HepG2 (cell line): Measurements from ENCODE around the gene NUBP1. TPM values are rescaled to one million over a fixed set of nuclear protein-coding genes. Genes with fewer than 3 reads are reported as not detected.

Source experiments
- ARHGAP35 ChIP-seq: sonication (generic); formaldehyde crosslinking; IDR thresholded peaks from 2 replicates; pipeline ENCODE4 v1.9.0; 2022; ENCODE audit warnings: mild to moderate bottlenecking, inconsistent platforms, moderate library complexity, missing genetic modification reagents, borderline replicate concordance
- ASH2L ChIP-seq: fragments of 300-600, 200-600 bp; sonication (generic); IDR thresholded peaks from 2 replicates; pipeline ENCODE4 v1.7.0; 2017; ENCODE audit warnings: low read depth, mild to moderate bottlenecking, moderate library complexity, mixed read lengths, low read length; ENCODE audit not compliant: insufficient read length
- CREBL2 ChIP-seq: sonication (generic); formaldehyde crosslinking; IDR thresholded peaks from 2 replicates; pipeline ENCODE4 v1.8.1; 2023; ENCODE audit warnings: missing genetic modification reagents, mild to moderate bottlenecking, borderline replicate concordance
- FOXK1 ChIP-seq: sonication (generic); formaldehyde crosslinking; IDR thresholded peaks from 2 replicates; pipeline ENCODE4 v1.4.0; 2020; ENCODE audit warnings: low read depth, missing genetic modification reagents, borderline replicate concordance
- IRF1 ChIP-seq: sonication (generic); formaldehyde crosslinking; IDR thresholded peaks from 2 replicates; pipeline ENCODE4 v1.4.0; 2020; ENCODE audit warnings: low read depth, mild to moderate bottlenecking, missing genetic modification reagents
- KMT2A ChIP-seq: sonication (generic); formaldehyde crosslinking; IDR thresholded peaks from 2 replicates; pipeline ENCODE4 v1.4.0; 2020; ENCODE audit warnings: missing genetic modification reagents
- MED8 ChIP-seq: sonication (generic); formaldehyde crosslinking; IDR thresholded peaks from 2 replicates; pipeline ENCODE4 v1.8.1; 2023; ENCODE audit warnings: mild to moderate bottlenecking, missing genetic modification reagents; ENCODE audit not compliant: insufficient replicate concordance
- MIER2 ChIP-seq: IDR thresholded peaks from 2 replicates; pipeline ENCODE4 v1.6.1; 2016; ENCODE audit warnings: missing biosample characterization, missing genetic modification reagents
- MLXIP ChIP-seq: sonication (generic); formaldehyde crosslinking; IDR thresholded peaks from 2 replicates; pipeline ENCODE4 v1.9.0; 2021; ENCODE audit warnings: missing genetic modification reagents, borderline replicate concordance
- NR3C1 ChIP-seq: sonication (generic); formaldehyde crosslinking; IDR thresholded peaks from 2 replicates; pipeline ENCODE4 v1.4.0; 2020; ENCODE audit warnings: missing genetic modification reagents
- SRSF4 ChIP-seq: fragments of 200-400 bp; formaldehyde crosslinking; IDR thresholded peaks from one replicate; pipeline ENCODE4 v1.6.1; 2018; ENCODE audit warnings: mild to moderate bottlenecking, low read depth, low read length, moderate library complexity; ENCODE audit not compliant: poor library complexity, severe bottlenecking
- TCF12 ChIP-seq, 2 experiments: fragments of 450-650 bp in 1 of 2; sonication (generic) in 1 of 2; formaldehyde crosslinking in 1 of 2; IDR thresholded peaks; 2 replicates each; pipeline versions ENCODE4 v1.6.1 to v1.8.0; 2017 to 2022; ENCODE audit warnings: antibody characterized with exemption in 1 of 2, mild to moderate bottlenecking in 1 of 2, missing genetic modification reagents in 1 of 2, moderate library complexity in 1 of 2
- ZFP41 ChIP-seq: sonication (generic); formaldehyde crosslinking; IDR thresholded peaks from 2 replicates; pipeline ENCODE4 v1.4.0; 2020; ENCODE audit warnings: mild to moderate bottlenecking, missing genetic modification reagents, borderline replicate concordance
- ZNF121 ChIP-seq: sonication (generic); formaldehyde crosslinking; IDR thresholded peaks from 2 replicates; pipeline ENCODE4 v1.5.0; 2020; ENCODE audit warnings: mild to moderate bottlenecking, missing genetic modification reagents
- ZNF264 ChIP-seq: sonication (generic); formaldehyde crosslinking; IDR thresholded peaks from 2 replicates; pipeline ENCODE4 v1.4.0; 2020; ENCODE audit warnings: missing genetic modification reagents
- ZNF274 ChIP-seq: sonication (generic); formaldehyde crosslinking; IDR thresholded peaks from 2 replicates; pipeline ENCODE4 v1.5.1; 2020; ENCODE audit warnings: mild to moderate bottlenecking, missing genetic modification reagents
- ZNF317 ChIP-seq: sonication (generic); formaldehyde crosslinking; IDR thresholded peaks from 2 replicates; pipeline ENCODE4 v1.5.0; 2020; ENCODE audit warnings: mild to moderate bottlenecking, missing genetic modification reagents
- ZNF343 ChIP-seq: sonication (generic); formaldehyde crosslinking; IDR thresholded peaks from 2 replicates; pipeline ENCODE4 v1.4.0; 2020; ENCODE audit warnings: mild to moderate bottlenecking, missing genetic modification reagents
- ZNF557 ChIP-seq: sonication (generic); formaldehyde crosslinking; IDR thresholded peaks from 2 replicates; pipeline ENCODE4 v1.4.0; 2020; ENCODE audit warnings: missing genetic modification reagents
- ZNF576 ChIP-seq: sonication (generic); formaldehyde crosslinking; IDR thresholded peaks from 2 replicates; pipeline ENCODE4 v1.4.0; 2020; ENCODE audit warnings: mild to moderate bottlenecking, missing genetic modification reagents
- ZNF713 ChIP-seq: sonication (generic); formaldehyde crosslinking; IDR thresholded peaks from 2 replicates; pipeline ENCODE4 v1.4.0; 2020; ENCODE audit warnings: mild to moderate bottlenecking, missing genetic modification reagents
- ZNF792 ChIP-seq: IDR thresholded peaks from 2 replicates; pipeline ENCODE4 v1.6.1; 2016
- ZZZ3 ChIP-seq: sonication (generic); formaldehyde crosslinking; IDR thresholded peaks from 2 replicates; pipeline ENCODE4 v1.4.0; 2020; ENCODE audit warnings: missing genetic modification reagents, mild to moderate bottlenecking, borderline replicate concordance
- polyA plus RNA-seq, 8 experiments: library from polyadenylated mRNA; depleted of rRNA in 3 of 8; stranded (reverse) in 7 of 8; unstranded in 1 of 8; fragments of >200 nt; fragmentation: Illumina TruSeq in 4 of 8; extraction: Trizol in 4 of 8; gene quantifications; 2 replicates each; pipeline versions ENCODE4 v1.2.1 to v1.2.3, GENCODE V29; 2011 to 2016; ENCODE audit warnings: low read depth in 4 of 8, missing spikeins in 1 of 8, mixed read lengths in 1 of 8; ENCODE audit not compliant: insufficient read depth in 1 of 8
- total RNA-seq, 5 experiments: library from RNA; depleted of rRNA; stranded (reverse); fragments of >200 nt; fragmentation: Illumina TruSeq; extraction: Trizol; gene quantifications; 2 replicates each; pipeline ENCODE4 v1.2.3, GENCODE V29; 2016; ENCODE audit warnings: low read depth in 1 of 5

Gene NUBP1
- total and polyA plus RNA-seq, 2 of the 13 experiments (the other 11 are each of a cell fraction or from before 2014, with no cell fraction given): 53.5 to 70.4 TPM

- TF ChIP-seq MED8 (CRISPR knock-in tag) (no peak), ZFP41 (no peak), ZNF792 (CRISPR knock-in tag) (no peak; the same call in 1 of the 2 replicates), ZZZ3 (CRISPR knock-in tag) (no peak), NR3C1 (CRISPR knock-in tag) (no peak), TCF12 (IDR thresholded peaks at IDR 0.05) (no peak), TCF12 (CRISPR knock-in tag; IDR thresholded peaks at IDR 0.05) (peak; percentile 47; the same call in 1 of the 2 replicates), ZNF576 (CRISPR knock-in tag) (no peak), CREBL2 (CRISPR knock-in tag) (0 out of 2 replicates have a peak, but pooled peaks have one; percentile 27), ZNF274 (CRISPR knock-in tag) (no peak; the same call in 1 of the 2 replicates), ZNF557 (CRISPR knock-in tag) (no peak), MLXIP (CRISPR knock-in tag) (no peak), ZNF713 (no peak), FOXK1 (CRISPR knock-in tag) (peak; percentile 19; the same call in 1 of the 2 replicates), SRSF4 (no peak), IRF1 (CRISPR knock-in tag) (no peak), ARHGAP35 (CRISPR knock-in tag) (no peak), ZNF343 (no peak), ZNF121 (CRISPR knock-in tag) (no peak), KMT2A (no peak), ZNF317 (0 out of 2 replicates have a peak, but pooled peaks have one; percentile 3), ASH2L (peak; percentile 15), MIER2 (peak; percentile 61; the same call in 1 of the 2 replicates), ZNF264 (CRISPR knock-in tag) (no peak)
Measured at GRCh38 chr16:10744370-10745030, 858 bp downstream of the NUBP1 start (continued).
